Suppressor macrophage treated with lipopolysaccharide for 4 hours (primary cell): ENCODE results near the gene STXBP6.
"Not testable (repeated sequence)": the region's sequence is repeated elsewhere in the genome, so short reads cannot be mapped to it uniquely, and the experiment has no call there.

ENCODE experiments used
- DNase-seq: peaks from one replicate; pipeline ENCODE4 v3.0.0-alpha.2; 2020

The STXBP6 gene

DNA sequence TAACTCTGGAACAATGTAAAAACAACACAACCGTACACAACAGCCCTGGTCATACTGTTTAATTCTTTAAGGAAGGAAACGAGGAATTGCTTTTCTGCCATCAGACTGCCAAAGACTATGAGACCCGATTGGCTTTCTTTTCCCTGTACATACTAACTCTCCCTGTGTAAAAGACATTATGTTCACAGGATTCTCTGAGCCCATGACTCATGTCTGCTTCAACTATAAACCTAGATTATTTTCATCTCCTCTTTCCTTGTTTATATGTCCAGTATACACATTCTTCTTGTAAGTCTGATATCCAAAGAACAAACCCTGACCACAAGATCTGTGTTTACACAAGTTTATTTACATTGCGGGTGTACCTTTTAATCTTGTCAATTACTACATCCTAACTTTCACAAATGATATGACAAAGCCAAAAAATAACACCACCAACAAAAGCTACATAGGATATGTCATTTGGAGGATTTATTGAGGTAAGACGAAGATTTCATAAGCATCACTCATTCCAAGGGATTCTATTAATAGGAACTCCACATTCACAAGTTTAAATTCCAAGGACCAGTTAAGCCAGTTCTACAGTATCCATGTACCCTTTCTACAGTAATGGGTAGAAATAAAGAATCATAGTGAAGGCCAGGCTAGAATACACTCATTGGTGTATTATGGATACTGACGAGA, 67.3 kb downstream of the STXBP6 start:
- DNase-seq, result no peak

- no peak for DNase-seq
These were observed 70.2 kb downstream of the STXBP6 start for GRCh38 chr14:24979725-24980239.

- no peak for DNase-seq
These were observed 70.9 kb downstream of the STXBP6 start for GRCh38 chr14:24978862-24979724.

- DNase-seq, result no peak
These were observed 73.3 kb downstream of the STXBP6 start for GRCh38 chr14:24976602-24977001.

- no peak for DNase-seq
These were observed 74.6 kb downstream of the STXBP6 start for GRCh38 chr14:24975393-24975792.

DNA sequence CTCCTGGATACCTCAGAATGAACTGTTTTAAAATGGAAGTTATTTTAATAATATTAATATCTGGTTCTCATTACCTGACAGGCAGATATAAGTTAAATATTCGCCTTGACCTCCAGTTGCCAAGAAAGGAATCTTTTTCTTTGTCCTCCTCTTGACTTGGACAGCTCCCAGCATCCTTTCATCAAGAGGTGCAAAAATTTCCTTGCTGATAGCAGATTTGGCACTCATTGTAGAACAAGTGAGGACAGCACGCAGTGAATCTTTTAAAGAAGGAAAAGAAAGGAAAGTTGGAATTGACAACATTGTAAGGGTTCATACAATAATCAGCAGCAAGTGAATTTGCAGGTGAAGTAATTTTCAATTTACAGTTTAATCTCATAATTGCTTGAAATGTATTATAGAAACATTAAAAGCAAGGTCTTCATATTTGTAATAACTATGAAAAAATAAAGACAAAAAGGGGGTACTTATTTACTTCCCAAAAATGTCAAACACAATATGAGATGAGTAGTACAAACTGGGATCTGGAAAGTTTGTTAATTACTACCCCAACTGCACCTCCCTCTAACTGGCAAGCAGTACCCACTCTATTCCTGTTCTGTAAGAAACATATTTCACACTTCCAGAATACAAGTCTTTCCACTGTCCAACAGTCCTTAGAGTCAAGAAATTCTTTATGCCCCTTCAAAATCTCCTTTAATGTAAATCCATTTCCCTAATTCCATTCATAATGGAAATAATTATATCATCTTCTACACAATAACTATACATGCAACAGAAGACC, 75.2 kb downstream of the STXBP6 start:
- no peak for DNase-seq

- DNase-seq, result no peak
These were observed 77.1 kb downstream of the STXBP6 start for GRCh38 chr14:24972844-24973243.

DNA sequence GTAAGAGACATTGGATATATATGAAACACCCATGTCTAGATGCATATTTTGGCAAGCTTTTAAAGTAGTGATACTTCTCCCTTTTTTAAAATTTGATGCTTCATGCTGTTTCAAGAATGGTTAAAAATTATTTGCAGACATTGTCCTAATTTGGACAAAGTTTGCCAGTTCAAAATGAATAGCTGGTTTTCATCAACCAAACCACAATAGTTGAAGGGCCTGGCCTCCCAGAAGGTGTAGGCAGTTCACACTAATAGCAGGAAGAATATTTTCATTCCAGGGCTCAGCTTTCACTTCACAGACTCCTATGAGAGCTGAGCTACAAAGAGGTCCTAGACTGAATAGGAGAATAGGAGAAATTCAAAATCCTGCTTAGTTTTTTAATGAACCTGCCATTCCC, 78.7 kb downstream of the STXBP6 start:
- no peak for DNase-seq

DNA sequence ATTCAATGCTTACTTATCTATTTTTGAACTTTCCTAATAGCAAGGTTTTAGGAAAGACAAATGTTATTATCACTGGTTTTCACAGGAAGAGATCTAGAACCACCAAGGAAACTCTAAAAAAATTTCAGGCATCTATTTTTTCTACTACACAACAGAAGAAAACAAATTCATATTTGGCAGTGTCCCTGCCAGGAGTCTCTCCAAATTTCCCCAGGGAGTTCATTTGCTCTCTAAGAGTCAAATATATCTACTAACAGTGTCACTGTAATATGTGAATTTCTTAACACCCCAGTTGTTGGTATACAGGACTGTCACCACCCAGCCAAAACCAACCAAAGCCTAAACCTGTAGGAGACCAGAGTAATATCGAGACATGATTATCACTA, 83.4 kb downstream of the STXBP6 start:
- no peak for DNase-seq

- no peak for DNase-seq
These were observed 83.9 kb downstream of the STXBP6 start for GRCh38 chr14:24965934-24966578.

GRCh38 chr14:24965578-24965933, 84.4 kb downstream of the STXBP6 start:
- DNase-seq, result no peak

DNA sequence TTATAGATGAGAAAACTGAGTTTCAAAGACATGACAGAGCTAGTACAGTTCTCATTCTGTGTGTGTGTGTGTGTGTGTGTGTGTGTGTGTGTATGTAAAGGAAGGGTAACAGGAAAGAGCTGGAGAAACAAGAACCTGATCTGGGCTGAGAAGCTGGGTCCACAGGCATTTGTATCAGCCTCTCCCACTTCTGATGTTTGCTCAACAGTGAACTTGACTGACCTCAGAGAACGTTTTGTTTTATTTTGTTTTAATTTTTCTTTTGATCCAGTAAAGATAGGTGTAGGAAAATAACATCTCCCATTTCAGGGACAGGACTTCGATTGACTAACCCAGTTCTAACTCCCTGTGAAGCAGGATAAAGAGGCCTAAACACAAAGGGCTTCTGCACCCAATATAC, 85.4 kb downstream of the STXBP6 start:
- DNase-seq, result no peak

- DNase-seq, result no peak
These were observed 85.9 kb downstream of the STXBP6 start for GRCh38 chr14:24964048-24964447.

DNA sequence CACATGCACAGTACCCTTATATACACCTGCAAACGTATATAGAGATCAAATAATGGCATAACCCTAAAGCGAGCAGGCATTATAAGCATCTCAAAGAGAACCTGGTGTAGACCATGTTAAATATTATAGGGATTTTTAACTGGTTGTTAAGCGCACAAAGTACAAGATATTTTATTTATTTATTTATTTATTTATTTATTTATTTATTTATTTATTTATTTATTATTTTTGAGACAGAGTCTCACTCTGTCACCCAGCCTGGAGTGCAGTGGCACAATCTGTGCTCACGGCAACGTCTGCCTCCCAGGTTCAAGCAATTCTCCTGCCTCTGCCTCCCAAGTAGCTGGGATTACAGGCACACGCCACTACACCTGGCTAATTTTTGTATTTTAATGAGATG, 87.8 kb downstream of the STXBP6 start:
- not testable (repeated sequence) for DNase-seq

GRCh38 chr14:24960816-24961215, 89.1 kb downstream of the STXBP6 start:
- no peak for DNase-seq

GRCh38 chr14:24959791-24960331, 90.1 kb downstream of the STXBP6 start:
- DNase-seq, result no peak

DNA sequence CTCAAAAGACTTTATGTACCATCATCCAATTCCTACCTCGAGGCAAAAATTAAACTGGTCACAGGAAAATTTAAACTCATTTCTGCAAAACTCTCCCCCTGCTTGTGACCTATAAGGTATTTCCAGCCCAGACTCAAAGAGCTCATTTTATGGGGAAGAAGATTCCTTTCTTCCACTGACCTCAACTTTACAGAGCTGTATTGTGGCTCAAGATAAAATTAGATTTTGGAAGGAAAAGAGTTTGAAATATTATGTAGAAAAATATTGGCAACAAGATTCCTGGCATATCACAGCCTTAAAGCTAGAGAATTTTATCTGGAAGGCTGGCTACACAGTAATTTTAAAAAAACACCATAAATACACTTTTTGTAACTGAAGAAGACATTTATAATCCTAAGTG, 91.7 kb downstream of the STXBP6 start:
- no peak for DNase-seq

DNA sequence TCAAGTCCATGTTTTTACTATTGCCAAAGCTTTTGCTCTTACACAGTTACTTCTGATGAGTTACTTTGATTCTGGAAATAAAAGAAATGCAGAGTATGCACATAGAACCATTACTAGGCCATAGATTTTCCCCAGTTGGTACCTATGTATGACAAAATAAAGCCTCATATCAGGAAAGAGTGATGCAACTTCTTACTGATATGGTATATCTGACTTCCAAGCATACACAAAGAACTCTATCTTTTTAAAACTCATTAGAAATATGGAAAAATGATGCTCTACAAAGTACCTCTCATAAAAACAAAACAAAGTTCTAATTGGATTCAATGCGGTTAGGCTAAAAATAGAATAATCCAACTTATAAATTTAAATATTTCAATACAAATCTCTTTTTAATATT, 92.1 kb downstream of the STXBP6 start:
- no peak for DNase-seq

DNA sequence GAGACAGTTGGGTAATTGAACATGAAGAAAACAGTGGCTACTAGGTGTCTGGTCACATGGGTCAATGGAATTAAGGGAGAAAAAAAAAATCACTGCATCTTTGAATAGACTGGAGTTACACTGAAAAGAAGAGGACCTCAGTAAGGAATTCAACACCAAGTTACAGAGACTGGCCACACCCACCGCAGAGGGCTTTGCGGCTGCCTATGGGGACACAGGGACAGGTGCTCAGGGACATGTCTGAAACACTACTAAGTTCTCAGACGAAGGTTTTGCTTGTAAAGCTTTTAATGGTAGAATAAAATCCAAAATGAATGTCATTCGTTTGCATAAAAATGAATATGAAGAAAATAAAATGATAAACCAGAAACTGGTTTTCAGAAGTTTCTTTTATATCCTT, 93.8 kb downstream of the STXBP6 start:
- no peak for DNase-seq

DNA sequence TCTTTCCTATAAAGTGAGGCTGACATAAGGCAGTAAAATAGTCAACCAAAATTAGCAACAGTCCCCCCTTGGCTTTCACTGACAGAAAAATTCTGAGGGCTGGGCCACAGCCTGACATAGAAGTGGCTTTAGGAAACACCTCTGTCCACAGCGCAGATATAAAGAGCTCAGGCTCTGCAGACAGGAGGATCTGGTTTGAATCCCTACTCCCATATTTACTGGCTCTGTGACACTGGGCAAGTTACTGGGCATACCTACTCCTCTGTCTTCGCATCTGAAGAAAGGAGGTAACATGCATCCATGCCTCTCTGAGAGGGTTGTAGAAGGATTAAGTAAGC, 95.3 kb downstream of the STXBP6 start:
- DNase-seq, result no peak

GRCh38 chr14:24954037-24954699, 95.8 kb downstream of the STXBP6 start:
- DNase-seq, result no peak
